Measurements from ENCODE around the gene WFS1.

The WFS1 gene

GRCh38 chr4:6352031-6352692 lies 82.5 kb downstream of the WFS1 start:
- H3K4me3 ChIP-seq (replicated peaks; ENCODE audit: low read depth, low read length): no peak overlapping the region
- DNase-seq (ENCODE audit: extremely low read depth, insufficient read length): no peak
- TF ChIP-seq, protein P1, sequence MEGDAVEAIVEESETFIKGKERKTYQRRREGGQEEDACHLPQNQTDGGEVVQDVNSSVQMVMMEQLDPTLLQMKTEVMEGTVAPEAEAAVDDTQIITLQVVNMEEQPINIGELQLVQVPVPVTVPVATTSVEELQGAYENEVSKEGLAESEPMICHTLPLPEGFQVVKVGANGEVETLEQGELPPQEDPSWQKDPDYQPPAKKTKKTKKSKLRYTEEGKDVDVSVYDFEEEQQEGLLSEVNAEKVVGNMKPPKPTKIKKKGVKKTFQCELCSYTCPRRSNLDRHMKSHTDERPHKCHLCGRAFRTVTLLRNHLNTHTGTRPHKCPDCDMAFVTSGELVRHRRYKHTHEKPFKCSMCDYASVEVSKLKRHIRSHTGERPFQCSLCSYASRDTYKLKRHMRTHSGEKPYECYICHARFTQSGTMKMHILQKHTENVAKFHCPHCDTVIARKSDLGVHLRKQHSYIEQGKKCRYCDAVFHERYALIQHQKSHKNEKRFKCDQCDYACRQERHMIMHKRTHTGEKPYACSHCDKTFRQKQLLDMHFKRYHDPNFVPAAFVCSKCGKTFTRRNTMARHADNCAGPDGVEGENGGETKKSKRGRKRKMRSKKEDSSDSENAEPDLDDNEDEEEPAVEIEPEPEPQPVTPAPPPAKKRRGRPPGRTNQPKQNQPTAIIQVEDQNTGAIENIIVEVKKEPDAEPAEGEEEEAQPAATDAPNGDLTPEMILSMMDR (IDR thresholded peaks at IDR 0.05; ENCODE audit: insufficient read depth, low read length, poor library complexity, severe bottlenecking): no peak

More at GRCh38 chr4:6352031-6352692, 82.5 kb downstream of the WFS1 start:
- H3K36me3 ChIP-seq (ENCODE audit: control insufficient read depth, insufficient read depth, low read length): no peaks in the 10 kb centered on the region
- no peaks in the 10 kb centered on the region; the same call in 1 of the 2 replicates for H3K27me3 ChIP-seq (replicated peaks; ENCODE audit: control insufficient read depth, insufficient read depth, low read length)
